Skeletal muscle cell (primary cell): Measurements from ENCODE around the gene SORCS2.

Source experiments
- DNase-seq: peaks from one replicate; pipeline ENCODE4 v3.0.0-alpha.2; 2010; ENCODE audit warnings: low read depth
- H3K4me3 ChIP-seq: 2 replicates; pipeline ENCODE4 v1.5.1; 2011; ENCODE audit warnings: low read depth, mild to moderate bottlenecking, control low read depth, low read length, moderate library complexity

SORCS2 gene

DNA sequence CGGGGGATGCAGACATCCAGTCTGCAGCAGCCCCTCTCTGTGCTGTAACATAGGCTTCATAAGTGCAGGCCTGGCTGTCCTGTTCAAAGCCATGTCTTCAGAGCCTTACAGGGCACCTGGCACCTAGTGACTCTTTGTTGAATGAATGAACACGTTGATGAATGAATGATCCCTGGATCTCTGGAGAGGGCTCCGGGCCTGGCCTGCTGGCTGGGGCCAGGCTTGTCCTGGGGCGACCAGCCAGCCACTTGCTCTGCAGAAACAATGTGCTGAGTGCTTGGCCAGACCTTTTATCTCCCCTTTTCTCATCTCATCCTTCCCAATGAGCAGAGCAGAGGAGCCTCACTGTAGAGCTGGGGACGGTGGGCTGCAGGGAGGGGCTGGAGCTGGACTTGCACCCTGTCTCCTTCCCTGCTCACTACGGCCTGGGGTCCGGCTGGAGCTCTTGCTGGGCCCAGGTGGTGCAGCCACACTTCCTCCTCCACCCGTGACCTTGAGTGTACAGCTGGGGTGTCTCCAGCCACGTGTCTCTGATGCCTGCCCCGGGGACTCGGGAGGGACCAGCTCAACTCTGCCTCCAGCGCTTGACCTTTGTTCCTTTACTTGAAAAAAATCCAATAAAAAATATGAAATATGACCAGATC is 164.5 kb downstream of the SORCS2 start:
- no peak overlapping the region for H3K4me3 ChIP-seq
- no peak for DNase-seq

DNA sequence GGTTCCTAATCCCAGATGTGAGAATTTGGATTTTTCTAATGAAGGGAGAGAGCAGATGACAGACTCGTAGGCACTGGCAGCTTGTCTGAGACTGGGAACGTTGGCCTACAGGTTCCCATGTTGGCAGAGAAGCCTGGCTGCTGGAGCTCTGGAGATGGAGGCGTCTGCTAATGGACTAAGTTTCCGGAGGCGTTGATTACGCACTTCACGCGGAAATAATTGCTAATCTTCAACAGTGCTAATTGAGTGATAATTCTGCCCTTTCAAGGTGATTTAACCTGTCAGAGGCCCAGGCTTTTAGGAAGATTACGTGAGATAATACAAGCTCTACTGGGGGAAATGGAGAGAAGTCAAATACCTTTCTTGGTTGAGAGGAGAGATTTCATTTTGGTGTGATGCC is 165.0 kb downstream of the SORCS2 start:
- no peak for DNase-seq
- H3K4me3 ChIP-seq = no peak overlapping the region

DNA sequence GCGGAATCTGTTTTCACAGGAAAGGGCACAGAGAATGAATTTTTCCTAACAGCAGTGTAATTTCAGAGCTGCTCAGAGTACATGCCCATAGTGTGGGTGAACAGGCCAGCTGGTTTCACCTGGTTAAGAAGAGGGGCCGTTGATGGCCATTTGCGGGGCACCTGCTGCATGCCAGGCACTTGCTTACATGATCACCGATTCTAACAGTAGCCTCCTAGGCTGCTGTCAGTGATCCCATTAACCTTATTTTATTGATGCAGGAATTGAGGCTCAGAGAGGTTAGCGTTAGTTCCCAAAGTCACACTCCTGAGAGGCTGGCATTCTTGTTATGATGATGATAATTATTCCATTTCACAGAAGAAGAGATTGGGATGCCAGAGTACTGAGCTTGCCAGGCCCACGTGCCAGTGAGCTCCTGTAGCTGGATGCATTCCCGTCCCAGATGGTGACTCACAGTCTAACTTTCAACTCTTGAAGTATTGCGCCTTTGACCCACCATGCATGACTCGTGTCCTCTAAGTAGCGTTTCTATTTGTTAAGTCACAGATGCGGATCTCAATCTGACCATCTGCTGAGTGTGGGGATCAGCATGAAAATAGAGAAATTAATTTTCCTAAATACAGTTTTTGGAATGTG is 165.9 kb downstream of the SORCS2 start:
- DNase-seq = peak; percentile 74

DNA sequence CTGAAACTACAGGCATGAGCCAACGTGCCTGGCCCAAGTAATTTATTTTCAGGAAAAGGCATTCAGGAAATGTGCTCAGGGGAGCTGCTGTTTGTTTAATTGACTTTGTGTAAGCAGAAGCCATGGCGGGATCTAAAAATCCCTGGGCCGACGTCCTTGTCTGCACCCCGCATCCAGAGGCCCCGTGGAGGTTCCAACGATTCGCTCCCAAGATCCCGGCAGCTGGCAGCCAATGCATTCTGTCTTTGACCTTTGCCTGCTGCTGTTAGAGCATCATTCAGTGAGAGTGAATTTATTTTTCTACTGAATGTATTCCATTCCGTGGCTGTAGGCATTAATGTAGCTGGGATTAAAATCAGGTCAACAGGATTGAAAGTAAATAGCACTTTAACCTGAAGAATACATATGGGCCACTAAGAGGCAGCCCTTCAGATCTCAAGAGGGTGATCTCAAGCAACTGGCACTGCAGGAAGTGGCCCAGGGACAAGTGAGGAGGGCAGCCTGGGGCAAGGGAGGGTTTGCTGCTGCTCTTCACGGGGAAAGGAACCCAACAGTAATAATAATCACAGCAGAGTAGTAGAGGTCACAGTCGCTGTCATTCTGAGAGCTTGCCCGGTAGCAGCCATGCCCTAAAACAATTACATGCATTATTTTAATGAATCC is 167.2 kb downstream of the SORCS2 start:
- no peak overlapping the region for H3K4me3 ChIP-seq
- no peak for DNase-seq

More for the DNA sequence above, 165.9 kb downstream of the SORCS2 start:
- H3K4me3 ChIP-seq = no peak overlapping the region

DNA sequence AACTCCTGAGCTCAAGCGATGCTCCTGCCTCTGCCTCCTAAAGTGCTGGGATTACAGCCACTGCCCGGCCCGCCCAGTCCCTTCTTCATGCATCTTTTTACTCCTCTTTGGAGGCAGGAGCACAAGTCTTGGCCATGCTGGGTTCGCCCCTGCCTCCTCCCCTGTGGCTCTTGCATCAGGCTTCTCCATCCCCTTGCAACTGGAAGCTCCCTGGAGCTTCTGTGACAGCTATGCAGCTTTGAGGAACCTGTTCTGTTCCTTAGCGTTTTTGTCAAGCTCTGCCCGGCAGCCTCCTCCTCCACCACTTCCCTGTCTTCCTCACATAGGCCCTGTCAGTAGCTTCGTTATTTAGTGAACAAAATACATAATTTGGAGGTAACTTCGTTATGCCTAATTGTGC is 168.5 kb downstream of the SORCS2 start:
- DNase-seq = no peak
- no peak overlapping the region for H3K4me3 ChIP-seq

DNA sequence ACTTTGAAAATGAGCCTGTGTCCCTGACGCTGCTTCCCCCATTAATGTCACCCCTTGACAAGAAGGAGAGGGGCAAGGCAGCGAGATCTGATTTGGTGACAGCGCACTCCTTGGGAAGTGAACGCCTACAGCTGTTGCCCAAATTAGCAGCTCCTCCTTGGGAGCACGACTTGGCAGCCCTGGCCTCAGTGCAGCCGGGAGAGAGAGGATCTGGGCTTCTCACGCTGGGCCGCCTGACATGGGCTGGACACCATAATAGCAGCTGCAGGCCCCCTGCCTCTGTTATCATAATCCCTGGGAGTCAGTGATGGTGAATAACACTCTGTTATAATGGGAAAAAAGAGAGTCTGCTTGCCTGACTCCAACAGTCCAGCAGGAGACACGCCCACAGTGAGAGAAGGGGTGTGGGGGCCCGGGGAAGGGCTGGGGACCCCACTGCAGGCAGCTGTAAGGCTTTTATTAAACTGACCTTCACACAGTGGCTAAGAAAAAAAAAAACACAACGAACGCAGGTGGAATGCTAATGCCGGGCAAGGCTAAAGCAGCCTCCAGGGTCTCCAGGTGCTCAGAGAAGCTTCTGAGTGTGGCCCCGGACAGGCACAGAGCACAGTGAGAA is 169.1 kb downstream of the SORCS2 start:
- no peak for DNase-seq
- no peak overlapping the region for H3K4me3 ChIP-seq

DNA sequence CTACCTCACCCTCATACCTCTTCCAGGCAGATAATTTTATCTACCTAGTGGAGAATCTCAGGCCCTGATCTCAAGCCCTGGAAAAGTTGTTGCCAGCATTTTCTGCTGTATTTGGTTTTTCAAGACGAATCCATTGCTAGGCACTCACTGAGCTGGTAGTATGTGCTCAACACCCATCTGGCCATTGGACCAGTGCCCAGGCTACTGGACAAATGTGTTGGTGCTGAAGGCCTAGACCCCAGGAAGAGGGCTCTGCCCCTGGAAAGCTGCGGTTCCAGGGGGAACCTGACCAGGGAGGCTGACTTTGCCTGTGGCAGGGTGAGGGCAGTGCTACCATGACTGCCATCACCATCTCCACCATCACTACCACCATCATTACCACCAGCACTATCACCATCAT is 170.0 kb downstream of the SORCS2 start:
- no peak overlapping the region for H3K4me3 ChIP-seq
- no peak for DNase-seq

DNA sequence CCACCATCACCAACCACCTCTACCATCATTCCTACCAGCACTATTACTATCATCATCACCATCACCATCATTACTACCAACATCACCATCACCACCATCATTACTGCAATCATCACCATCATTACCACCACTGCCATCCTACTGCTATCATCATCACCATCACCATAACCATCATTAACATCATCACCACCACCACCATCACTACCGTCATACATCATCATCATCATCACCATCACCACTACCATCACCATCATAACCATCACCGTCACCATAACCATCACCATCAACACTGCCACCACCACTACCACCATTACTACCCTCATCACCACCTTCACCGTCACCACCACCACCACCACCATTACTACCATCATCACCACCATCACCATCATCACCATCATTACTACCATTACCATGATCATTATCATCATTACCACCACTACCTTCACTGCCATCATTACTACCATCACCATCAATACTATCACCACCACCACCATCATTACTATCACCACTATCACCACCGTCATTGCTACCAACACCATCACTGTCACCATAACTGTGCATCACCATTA is 170.6 kb downstream of the SORCS2 start:
- no peak for DNase-seq

DNA sequence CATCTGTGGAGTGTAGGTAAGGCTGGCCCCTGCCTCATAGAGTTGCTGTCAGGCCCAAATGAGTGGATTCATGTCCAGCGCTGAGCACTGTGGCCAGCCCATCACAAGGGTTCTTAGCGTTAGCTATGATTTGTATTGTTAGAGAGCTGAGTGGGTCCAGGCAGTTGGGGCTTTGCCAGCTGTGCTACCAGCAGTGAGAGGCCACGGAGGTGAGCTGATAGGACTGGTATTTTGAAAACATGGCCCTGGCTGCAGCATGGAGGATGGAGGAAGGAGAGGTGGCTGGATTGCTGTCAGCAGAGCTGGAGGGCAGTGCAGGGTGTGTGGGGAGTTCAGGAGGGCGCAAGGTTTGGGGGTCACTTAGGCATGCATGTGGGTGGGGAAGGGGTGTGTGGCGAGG is 172.6 kb downstream of the SORCS2 start:
- H3K4me3 ChIP-seq = no peak overlapping the region

More for the DNA sequence above, 170.6 kb downstream of the SORCS2 start:
- H3K4me3 ChIP-seq = no peak overlapping the region

DNA sequence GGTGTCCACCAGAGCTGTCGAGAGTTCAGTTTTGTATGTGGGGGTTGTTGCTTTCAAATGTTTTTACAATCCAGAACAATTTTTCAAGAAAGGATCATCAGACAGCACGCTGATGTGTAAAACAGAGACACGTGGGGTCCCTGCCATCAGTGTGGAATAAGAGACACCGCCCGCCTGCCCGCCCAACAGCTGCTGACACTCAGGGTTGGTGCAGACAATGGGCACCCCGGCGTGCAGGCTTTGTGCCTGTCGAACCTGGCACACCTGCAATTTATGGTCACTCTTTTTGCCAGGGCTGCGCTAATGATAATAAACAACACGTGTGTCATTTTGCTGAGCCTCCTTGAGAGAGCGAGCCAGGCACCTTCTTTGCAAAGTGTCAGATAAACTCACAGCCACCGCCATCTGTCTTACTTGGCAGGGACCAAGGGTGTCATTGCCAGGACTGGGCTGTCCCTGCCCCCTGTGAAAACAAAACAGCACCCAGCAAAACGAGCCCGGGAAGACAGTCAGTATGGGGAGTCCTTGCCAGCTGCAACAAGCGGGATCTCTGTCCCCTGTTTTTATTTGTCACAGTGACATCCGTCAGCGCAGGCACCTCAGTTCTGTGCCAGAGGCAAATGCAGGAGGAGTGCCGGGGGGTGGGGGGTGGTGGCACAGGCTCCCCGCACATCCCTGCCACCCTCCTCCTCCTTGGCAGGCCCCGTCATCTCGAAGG is 173.3 kb downstream of the SORCS2 start:
- no peak for DNase-seq
- H3K4me3 ChIP-seq = no peak overlapping the region

More for the DNA sequence above, 172.6 kb downstream of the SORCS2 start:
- no peak for DNase-seq

DNA sequence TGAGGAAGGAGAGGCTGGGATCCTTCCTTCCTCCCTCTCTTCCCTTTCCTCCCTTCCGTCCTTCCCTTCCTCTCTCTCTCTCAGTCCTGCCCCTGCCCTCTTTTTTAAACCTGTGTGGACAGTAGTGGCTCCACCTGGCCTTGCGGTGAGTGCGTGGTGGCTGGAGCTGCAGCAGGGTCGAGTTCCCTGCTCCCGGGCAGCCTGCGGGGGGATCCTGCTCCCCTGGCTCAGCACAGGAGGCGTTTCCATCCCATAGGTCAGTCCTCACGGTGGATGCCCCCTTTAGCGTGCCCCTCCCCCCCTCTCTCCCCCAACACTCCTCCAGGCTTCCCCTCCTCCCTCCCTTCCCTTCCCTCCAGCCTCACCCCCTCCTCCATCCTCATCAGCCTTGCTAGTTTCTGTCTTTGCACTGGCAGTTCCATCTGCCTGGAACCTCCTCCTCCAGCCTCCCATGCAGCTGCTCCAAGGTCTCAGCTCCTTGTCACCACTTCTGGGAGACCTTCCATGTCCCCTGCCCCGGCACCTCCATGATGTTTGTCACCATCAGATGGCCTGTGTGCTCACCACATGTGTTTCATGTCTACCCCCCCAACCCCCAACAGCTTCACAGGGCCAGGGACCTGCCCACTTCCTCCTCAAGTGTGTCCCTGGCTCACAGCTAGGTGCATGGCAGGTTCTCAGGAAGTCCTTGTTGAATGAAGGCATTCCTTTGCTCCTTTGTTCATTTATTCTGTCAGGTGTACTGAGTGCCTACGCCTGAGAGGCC is 174.0 kb downstream of the SORCS2 start:
- no peak overlapping the region for H3K4me3 ChIP-seq
- no peak for DNase-seq

DNA sequence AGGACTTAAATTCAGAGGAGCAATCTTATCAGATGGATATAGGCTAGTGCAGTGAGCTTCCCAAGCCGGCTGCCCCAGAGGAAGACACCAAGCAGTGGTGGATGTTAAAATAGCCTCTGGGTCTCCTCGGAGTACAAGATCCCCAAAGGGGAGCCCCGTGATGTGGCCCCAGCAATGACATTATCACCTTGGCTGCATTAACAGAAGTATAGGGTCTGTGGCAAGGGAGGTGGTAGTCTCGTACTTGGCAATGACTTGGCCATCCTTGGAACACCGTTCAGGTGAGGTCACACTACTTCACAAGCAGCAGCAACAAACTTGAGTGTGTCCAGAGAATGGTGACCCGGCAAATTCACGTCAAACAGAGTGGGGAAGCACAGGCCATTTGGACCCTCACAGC is 174.6 kb downstream of the SORCS2 start:
- no peak for DNase-seq
- no peak overlapping the region for H3K4me3 ChIP-seq

DNA sequence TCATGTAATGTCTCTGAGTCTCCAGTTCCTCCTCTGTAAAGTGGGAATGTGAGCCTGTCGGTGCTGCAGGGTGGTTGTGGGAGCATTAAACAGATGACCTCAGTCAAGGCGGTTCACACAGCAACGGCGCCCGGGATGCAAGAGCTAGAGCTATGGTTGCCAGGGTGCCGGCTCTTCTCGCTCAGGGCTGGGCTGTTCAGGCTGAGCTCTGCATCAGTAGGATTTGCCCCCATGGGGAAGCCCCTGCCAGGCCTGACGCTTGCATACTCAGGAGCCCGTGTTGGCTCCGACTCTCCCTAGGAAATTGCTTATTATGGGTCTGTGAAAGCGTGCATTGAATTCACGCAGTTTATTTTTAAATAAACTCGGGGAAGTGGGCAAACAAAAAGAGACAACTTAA is 175.1 kb downstream of the SORCS2 start:
- no peak for DNase-seq
- no peak overlapping the region for H3K4me3 ChIP-seq

DNA sequence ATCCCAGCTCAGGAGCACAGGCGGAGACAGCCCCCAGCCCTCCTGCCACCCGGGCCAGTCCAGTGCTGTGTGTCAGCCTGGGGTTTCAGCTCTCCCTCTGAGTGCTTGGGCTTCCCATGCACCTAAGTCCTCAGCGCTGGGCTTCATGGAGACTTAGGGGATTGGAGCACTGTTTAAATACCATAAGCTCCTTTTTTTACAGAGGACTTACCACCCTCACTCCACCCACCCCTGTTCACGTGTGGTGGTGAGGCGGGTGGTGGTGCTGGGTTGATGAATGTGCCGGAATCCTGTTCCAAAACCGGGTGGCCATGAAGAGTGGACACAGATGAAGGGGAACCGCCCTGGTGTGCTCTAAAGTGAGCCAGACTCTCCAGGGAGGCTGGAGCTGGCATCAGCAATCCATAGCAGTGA is 175.5 kb downstream of the SORCS2 start:
- no peak for DNase-seq
- H3K4me3 ChIP-seq = no peak overlapping the region

DNA sequence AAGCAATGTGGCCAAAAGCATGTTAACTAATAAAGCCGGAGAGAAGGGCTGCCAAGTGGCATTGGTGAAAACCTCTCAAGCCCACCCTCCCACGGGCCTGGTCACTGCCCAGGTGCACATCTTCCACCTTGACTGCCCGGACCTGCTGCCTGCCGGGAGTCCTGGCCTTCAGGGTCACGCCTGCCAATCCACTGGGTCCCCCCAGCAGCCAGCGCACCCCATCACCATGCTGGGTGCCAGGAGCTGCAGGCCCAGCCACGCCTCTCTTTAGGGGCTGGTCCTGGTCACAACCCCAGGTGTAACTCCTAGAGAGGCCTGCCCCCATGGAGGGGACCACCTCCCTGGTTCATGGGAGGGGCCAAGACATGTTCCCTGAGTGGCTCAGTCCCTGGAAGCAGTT is 176.0 kb downstream of the SORCS2 start:
- no peak for DNase-seq
- no peak overlapping the region for H3K4me3 ChIP-seq

DNA sequence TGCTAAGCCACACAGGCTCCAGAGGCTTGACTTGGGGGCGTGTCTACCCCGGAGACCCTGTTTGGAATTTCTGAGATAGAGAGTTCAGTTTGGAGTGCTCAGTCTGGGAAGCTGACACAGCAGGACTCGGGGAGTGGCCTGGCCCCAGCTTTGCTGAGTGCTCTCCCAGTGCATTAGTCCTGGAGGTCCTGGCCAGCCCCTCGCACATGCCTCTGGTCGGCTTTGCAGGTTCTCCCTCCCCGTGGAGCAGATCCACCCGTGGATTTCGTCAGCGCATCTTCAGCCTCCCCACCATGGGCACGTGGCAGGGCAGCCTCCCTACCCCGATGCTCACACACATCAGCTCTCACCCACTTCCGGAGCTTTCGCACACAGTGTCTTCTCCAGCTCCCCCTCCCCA is 177.2 kb downstream of the SORCS2 start:
- DNase-seq = no peak
- H3K4me3 ChIP-seq = no peak overlapping the region

DNA sequence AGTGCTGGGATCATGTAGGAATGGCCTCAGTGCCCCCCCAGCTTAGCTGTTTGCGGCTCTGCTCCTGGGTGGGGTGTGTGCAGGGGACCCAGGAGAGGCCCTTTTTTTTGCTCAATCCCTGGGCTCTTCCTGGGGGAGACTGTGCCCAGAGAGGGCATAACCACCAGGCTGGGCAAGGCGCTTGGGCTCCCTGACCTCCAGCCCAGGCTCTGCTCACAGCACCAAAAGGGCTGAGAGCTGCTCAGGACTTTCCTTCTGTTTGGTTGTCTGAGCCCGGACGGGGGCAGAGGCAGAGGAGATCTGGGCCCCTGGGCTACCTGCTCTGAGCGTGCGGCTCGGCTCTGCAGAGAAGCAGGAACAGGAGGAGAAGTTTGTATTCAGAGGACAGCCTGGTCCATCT is 177.7 kb downstream of the SORCS2 start:
- H3K4me3 ChIP-seq = no peak overlapping the region
- DNase-seq = no peak

DNA sequence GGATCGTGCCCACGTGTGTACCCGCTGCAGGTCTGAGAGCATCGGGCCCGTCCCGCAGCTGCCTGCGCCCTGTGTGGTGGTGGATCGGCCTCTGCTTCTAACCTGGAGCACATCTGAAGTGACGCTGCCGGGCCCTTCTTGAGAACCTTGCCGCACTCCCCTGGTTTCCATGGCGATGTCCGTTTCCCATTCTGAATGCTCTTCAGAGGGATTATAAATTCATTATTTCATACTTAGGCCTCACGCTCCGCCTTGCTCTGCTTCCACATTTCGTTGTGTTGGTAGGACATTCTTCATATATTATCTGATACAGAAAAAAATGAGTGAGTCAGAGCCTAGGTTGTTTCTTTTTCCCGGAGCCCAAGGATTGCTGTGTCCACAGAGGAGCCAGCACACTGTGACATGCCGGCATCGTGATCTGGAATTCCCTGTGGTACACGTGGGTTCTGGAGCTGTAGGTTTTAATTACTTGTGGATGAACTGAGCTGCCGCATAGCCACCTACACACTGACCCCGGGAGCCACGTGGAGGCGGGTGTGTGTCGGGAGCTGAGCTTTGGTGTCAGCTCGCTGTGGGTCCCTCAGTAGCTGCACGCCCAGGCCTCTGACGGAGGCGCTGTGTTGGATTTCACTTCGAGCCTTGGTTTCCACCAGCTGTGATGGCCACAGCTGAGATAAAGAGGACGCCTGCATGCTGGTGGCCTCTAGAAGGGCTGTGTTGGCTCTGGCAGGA is 179.0 kb downstream of the SORCS2 start:
- no peak overlapping the region for H3K4me3 ChIP-seq
- peak; percentile 32 for DNase-seq
